Measurements from ENCODE around the gene CAPZB. TPM values are rescaled to one million over a fixed set of nuclear protein-coding genes. Genes with fewer than 3 reads are reported as not detected.

The CAPZB gene
- total and polyA plus RNA-seq, 2 donors (not counting 3 experiments of a cell fraction or from before 2014, with no cell fraction given), result 196 to 347 TPM

DNA sequence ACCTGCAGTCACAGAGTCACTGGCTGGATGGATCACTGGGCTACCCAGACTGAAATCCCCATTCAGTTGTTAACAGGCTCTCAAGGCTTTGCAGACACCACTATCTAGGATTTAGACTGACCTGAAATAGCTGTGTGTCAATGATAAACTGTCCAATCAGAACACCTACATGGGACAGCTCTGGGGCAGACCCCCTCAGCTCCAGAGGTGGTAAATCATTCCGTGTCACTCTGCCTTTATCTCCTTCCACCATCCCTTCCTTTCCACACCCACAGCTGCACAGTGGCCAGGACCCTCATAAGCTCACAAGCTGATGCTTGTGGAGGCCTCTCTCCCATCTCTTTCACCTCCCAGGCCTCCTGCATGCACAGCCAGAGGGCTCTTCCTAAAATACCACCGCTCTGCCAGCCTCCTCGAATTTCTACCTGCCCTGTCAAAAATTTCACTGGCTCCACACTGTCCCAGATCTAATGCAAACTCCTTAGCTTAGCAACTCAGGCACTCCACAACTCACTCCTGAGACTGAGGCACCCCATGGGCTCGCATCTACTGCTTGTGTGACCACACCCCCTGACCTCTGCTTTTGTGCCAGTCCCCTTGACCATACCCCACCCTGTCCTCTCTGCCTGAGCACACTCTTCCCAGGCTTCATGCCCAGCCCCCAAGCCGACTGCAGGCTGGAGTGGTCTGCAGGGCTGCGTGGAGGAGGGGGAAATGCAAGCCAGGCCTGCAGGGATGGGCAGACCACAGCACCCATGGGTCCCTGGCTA lies 5.8 kb downstream of the CAPZB start:
- intact Hi-C loops (cut with micrococcal nuclease) (no loop called here), dilution Hi-C loops (cut with MboI; ENCODE audit: extremely low pct_ligation_motif_present, low sequenced_read_pairs) (no loop called here)
- peaks cover 11% of the 10 kb centered on the region for H4K20me1 ChIP-seq (replicated peaks; ENCODE audit: control insufficient read depth, extremely low read depth, insufficient read depth, low read length)
- no peaks in the 10 kb centered on the region for H3K27me3 ChIP-seq (ENCODE audit: control insufficient read depth in 2 of 2, insufficient read depth in 2 of 2, low read length in 2 of 2)
- CTCF ChIA-PET, result interaction anchor here (1.1 to 1.6 kb wide), 3 partner anchors 9 to 172 kb away, joined by 3 to 4 read pairs (median 4); no protein-coding TSS in a partner anchor
- no peak overlapping the region for H3K27ac ChIP-seq (ENCODE audit: insufficient read depth, low read depth, low read length)
- H3K9me1 ChIP-seq (replicated peaks; ENCODE audit: control insufficient read depth, extremely low read depth, insufficient read depth, low read length), result no peaks in the 10 kb centered on the region
- POLR2A ChIA-PET, result interaction anchor here (0.6 kb wide), 1 partner anchor 30 kb away, joined by 6 read pairs; no protein-coding TSS in a partner anchor
- TF ChIP-seq EZH2 (IDR thresholded peaks at IDR 0.05; ENCODE audit: borderline replicate concordance, low read depth, low read length, severe bottlenecking), result no peak
- no peak for TF ChIP-seq FOS (IDR thresholded peaks at IDR 0.05; ENCODE audit: borderline replicate concordance, insufficient read depth, low read length)
- TF ChIP-seq POLR2AphosphoS5 (IDR thresholded peaks at IDR 0.05; ENCODE audit: insufficient read depth, low read depth, low read length), result no peak
- TF ChIP-seq MYC (IDR thresholded peaks at IDR 0.05; ENCODE audit: low read depth, low read length), result no peak
- no peak for TF ChIP-seq POLR2A (IDR thresholded peaks at IDR 0.05; ENCODE audit: low read depth, low read length)
- TF ChIP-seq, protein P1, sequence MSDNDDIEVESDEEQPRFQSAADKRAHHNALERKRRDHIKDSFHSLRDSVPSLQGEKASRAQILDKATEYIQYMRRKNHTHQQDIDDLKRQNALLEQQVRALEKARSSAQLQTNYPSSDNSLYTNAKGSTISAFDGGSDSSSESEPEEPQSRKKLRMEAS (IDR thresholded peaks at IDR 0.05; ENCODE audit: insufficient read depth, insufficient read length), result no peak
- TF ChIP-seq JUN (IDR thresholded peaks at IDR 0.05; ENCODE audit: borderline replicate concordance, insufficient read depth, insufficient read length, low read depth), result no peak
- TF ChIP-seq, protein P2, sequence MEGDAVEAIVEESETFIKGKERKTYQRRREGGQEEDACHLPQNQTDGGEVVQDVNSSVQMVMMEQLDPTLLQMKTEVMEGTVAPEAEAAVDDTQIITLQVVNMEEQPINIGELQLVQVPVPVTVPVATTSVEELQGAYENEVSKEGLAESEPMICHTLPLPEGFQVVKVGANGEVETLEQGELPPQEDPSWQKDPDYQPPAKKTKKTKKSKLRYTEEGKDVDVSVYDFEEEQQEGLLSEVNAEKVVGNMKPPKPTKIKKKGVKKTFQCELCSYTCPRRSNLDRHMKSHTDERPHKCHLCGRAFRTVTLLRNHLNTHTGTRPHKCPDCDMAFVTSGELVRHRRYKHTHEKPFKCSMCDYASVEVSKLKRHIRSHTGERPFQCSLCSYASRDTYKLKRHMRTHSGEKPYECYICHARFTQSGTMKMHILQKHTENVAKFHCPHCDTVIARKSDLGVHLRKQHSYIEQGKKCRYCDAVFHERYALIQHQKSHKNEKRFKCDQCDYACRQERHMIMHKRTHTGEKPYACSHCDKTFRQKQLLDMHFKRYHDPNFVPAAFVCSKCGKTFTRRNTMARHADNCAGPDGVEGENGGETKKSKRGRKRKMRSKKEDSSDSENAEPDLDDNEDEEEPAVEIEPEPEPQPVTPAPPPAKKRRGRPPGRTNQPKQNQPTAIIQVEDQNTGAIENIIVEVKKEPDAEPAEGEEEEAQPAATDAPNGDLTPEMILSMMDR (IDR thresholded peaks at IDR 0.05; ENCODE audit: extremely low read depth in 1 of 2, insufficient read depth in 1 of 2, low read depth in 1 of 2, low read length in 2 of 2), result no peak
- no peak for TF ChIP-seq GATA2 (IDR thresholded peaks at IDR 0.05; ENCODE audit: insufficient read depth, insufficient read length, low read depth, low read length)
- H3K4me3 ChIP-seq (replicated peaks in 1 of 3; ENCODE audit: insufficient read depth in 1 of 3, low read depth in 1 of 3, low read length in 3 of 3), result no peak overlapping the region
- peak; percentile 55 for DNase-seq (ENCODE audit: low read depth, low spot score)
- no peak overlapping the region for H2AFZ ChIP-seq (ENCODE audit: low read depth, low read length)
- H3K4me2 ChIP-seq (ENCODE audit: insufficient read depth, low read length), result no peak overlapping the region
- peaks cover 96% of the 10 kb centered on the region for H3K79me2 ChIP-seq (ENCODE audit: control insufficient read depth, insufficient read depth, low read length)
- no peak for FAIRE-seq
- H3K9me3 ChIP-seq (replicated peaks; ENCODE audit: control insufficient read depth, insufficient read depth, low read length), result no peaks in the 10 kb centered on the region
- BruUV-seq (replicated peaks), result no TSS peak
- peaks cover 68% of the 10 kb centered on the region for H3K4me1 ChIP-seq (ENCODE audit: control insufficient read depth, extremely low read depth, insufficient read depth, low read length)
- H3K9ac ChIP-seq (replicated peaks; ENCODE audit: extremely low read depth, insufficient read depth, low read length), result no peak overlapping the region
- H3K36me3 ChIP-seq (ENCODE audit: control insufficient read depth in 2 of 2, extremely low read depth in 1 of 2, insufficient read depth in 2 of 2, low read length in 2 of 2), result no peaks in the 10 kb centered on the region
